GM10248 (cell line): Measurements from ENCODE around the gene SPATA31C2.
"Not testable (repeated sequence)": the region's sequence is repeated elsewhere in the genome, so short reads cannot be mapped to it uniquely, and the experiment has no call there.

Experiments
- CTCF ChIA-PET: fragments of 300-600 bp; sonication (Branson Sonifier 250); formaldehyde crosslinking; extraction: SDS; loops from one replicate; lab custom pipeline; 2021; ENCODE audit warnings: antibody characterized with exemption; lab: Yijun Ruan, JAX
- POLR2A ChIA-PET: fragments of 350-650 bp; sonication (Branson Sonifier 250); formaldehyde crosslinking; extraction: SDS; loops from one replicate; lab custom pipeline; 2020; ENCODE audit warnings: antibody characterized with exemption; lab: Yijun Ruan, JAX
- DNase-seq: peaks from one replicate; pipeline ENCODE4 v3.0.0; 2012; ENCODE audit errors: extremely low spot score
- CTCF ChIP-seq: IDR thresholded peaks from 2 replicates; pipeline ENCODE4 v1.5.1; 2012; ENCODE audit warnings: mild to moderate bottlenecking, low read depth; ENCODE audit errors: extremely low read depth, missing control alignments, control extremely low read depth

The SPATA31C2 gene

DNA sequence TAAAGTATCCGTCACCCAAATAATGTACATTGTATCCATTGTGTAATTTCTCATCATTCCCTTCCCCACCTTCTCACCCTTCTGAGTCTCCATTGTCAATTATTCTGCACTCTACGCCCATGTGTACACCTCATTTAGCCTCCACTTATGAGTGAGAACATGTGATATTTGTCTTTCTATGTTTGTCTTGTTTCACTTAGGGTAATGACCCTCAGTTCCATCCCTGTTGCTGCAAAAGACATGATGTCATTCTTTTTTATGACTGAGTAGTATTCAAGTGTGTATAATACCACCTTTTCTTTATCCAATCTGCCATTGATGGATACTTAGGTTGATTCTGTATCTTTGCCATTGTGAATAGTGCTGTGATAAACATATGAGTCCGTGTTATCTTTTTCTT lies 4.9 kb upstream of the SPATA31C2 start:
- DNase-seq, result no peak
- ChIA-PET POLR2A (no interaction called here), CTCF (no interaction called here)
- no peak for TF ChIP-seq CTCF

DNA sequence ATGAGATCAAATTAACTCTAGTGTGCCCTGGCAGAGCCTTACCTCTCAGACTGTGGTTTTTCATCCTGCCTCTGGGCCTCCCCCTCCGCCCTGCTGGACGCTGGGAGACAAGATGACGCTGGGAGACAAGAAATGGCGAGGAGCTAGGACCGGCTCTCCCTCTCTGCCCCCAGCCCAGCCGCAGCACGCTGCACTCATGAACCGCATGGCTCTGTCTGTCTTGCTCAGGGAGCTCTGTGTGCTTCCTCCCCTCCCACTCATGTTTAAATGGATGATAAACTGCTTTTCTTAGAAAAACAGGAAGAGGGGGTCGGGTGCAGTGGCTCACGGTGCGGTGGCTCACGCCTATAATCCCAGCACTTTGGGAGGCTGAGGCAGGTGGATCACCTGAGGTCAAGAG lies 4.7 kb downstream of the SPATA31C2 start:
- POLR2A ChIA-PET, DNase-seq, CTCF ChIA-PET: not testable (repeated sequence)

- CTCF ChIA-PET, DNase-seq, POLR2A ChIA-PET: not testable (repeated sequence)
These were observed 8.7 kb downstream of the SPATA31C2 start for GRCh38 chr9:88129556-88129955.

- POLR2A ChIA-PET, DNase-seq, CTCF ChIA-PET: not testable (repeated sequence)
These were observed 10.5 kb downstream of the SPATA31C2 start for GRCh38 chr9:88127700-88128300.

DNA sequence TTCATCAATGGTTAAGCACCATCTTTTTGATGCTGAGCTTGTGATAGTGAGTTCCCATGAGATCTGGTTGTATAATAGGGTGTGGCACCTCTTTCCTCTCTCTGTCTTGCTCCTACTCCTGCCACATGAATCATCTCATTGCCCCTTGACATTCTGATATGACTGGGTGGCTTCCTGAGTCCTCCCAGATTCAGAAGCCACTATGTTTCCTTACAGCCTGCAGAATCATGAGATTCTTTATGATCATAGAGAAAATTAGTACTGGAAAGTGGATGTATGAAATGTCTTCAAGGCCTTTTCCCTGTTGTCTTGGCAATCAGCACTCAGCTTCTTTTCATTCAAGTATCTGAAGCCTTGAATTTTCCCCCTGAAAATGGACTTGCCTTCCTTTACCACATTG lies 14.9 kb downstream of the SPATA31C2 start:
- DNase-seq, POLR2A ChIA-PET, CTCF ChIA-PET: not testable (repeated sequence)

DNA sequence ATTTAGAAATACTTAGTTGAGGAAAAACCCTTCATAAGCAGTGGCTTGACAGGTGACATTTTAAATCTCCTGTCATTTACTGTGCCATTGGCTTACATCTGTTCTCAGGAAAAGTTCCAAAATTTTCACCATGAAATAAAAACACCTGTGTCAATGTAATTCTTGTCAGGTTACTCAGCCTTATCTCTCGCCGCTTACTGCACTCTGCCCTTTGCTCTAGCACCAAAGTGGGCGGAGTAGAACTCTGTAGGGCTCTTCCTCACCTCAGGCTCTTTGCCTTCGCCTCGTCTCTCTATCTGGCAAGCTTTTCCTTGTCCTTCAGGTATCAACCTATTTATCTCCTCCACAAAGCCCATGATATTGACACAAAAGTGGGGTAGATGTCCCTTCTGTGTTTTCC lies 20.2 kb downstream of the SPATA31C2 start:
- CTCF ChIA-PET, POLR2A ChIA-PET, DNase-seq: not testable (repeated sequence)

DNA sequence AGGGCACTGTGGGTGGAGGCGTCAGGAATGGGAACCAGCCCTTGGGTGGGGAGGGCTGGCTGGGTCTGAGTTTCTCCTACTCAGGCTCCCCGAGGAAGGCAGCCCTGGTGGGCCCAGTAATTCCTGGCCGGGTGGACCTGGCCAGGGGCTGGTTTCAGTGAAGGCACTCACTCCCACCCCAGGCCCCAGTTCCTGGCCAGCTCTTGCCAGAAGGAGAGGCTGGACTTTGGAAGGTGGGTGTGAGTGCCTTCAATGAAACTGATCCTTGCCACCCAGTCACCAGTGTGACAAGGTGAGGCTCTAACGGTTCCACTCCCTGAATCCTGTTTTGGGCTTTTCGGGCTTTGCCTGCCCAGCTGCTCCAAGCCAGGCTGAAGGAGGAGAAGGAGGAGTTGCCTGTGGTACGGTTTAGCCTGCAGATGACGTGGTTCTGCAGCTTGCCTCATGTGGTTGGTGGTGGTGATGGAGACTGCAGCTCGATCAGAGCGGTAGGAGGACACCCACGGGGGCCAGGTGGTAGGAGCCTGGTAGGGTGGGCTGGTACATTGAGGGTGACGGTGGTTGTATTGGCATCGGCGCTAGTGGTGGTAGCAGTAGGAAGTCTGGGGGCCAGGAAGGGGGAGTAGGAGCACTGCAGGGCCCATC lies 23.2 kb downstream of the SPATA31C2 start:
- DNase-seq, POLR2A ChIA-PET: not testable (repeated sequence)

GRCh38 chr9:88114283-88114967 lies 23.9 kb downstream of the SPATA31C2 start:
- CTCF ChIA-PET, DNase-seq, POLR2A ChIA-PET: not testable (repeated sequence)

More for the DNA sequence above, 23.2 kb downstream of the SPATA31C2 start:
- CTCF ChIA-PET, result not testable (repeated sequence)

DNA sequence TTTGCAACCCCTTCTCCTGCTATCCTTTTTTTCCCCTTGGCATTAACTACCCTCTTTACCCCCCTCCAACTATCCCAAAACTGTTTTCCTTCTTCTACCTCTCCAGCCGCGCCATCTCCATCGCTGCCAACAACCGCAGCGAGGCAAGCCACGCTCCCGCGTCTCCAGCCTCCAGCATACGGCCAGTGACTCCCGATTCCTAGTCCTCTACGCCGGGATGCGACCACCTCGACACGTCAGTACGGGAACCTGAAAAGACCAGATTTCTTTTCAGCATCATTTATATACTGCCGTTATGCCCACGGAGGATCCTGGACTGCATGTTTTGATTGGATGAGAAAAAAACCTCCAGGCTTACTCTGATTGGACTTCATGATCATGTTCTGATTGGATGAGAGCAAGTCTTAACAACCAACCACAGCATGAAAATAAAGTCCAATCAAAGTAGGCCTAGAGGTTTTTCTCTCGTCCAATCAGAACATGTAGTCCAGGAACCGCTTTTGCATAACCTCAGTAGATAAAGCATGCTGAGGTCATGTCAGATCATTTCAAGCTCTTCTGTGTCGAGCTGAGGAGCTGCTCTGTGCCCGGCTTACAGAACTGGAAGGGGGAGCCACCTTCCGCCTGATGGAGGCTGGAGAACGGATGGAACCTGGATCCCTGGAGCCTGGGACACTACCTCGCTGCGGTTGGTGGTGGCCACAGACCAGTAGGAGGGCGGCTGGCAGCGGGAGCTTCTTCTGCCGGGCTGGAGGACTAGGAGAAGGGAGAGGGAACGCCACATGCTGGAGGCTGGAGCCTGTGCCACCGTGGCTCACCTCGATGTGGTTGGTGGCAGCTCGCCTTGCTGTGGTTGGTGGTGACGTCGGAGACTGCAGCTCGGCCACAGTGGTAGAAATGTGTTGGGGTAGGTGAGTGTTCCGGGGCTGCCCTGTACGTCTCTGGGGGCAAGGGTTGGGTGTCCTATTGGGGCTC lies 24.8 kb downstream of the SPATA31C2 start:
- POLR2A ChIA-PET, DNase-seq, CTCF ChIA-PET: not testable (repeated sequence)

- POLR2A ChIA-PET, result no interaction called here
- DNase-seq, result no peak
- TF ChIP-seq CTCF, result no peak
- CTCF ChIA-PET, result no interaction called here
These were observed 28.2 kb downstream of the SPATA31C2 start for GRCh38 chr9:88110026-88110425.
